H1 (cell line): ENCODE data around the gene MYL2. TPM values are rescaled to one million over a fixed set of nuclear protein-coding genes. Genes with fewer than 3 reads are reported as not detected.
A peak's percentile ranks its signal among the peaks of the same experiment; 100 is the strongest.

ENCODE experiments used
- CTCF ChIA-PET: fragments of 300-600 bp; sonication (Branson Sonifier 250); formaldehyde crosslinking; loops from one replicate; lab custom pipeline; 2021; ENCODE audit not compliant: partially characterized antibody; lab: Charles Lee
- POLR2A ChIA-PET: fragments of 300-600 bp; sonication (Branson Sonifier 250); formaldehyde crosslinking; loops from one replicate; lab custom pipeline; 2021; ENCODE audit warnings: inconsistent platforms; ENCODE audit not compliant: partially characterized antibody; lab: Charles Lee
- DNase-seq, 2 experiments: peaks; one replicate each; pipeline versions ENCODE4 v3.0.0 to v3.0.0-alpha.2; 2010 to 2022; ENCODE audit warnings: low spot score in 2 of 2, low read depth in 1 of 2, mixed read lengths in 1 of 2
- FAIRE-seq: peaks from 2 replicates; lab custom pipeline; 2011; peaks lifted over from hg19 to GRCh38; lab: Jason Lieb, UNC
- H2AFZ ChIP-seq: 2 replicates; pipeline ENCODE4 v1.8.1; 2012; ENCODE audit warnings: low read length, inconsistent platforms
- H2AK5ac ChIP-seq: 2 replicates; pipeline ENCODE4 v1.6.1; 2013; ENCODE audit warnings: low read depth, low read length
- H2BK120ac ChIP-seq: replicated peaks from 2 replicates; pipeline ENCODE3; 2013; ENCODE audit warnings: low read depth, low read length, inconsistent platforms
- H2BK12ac ChIP-seq: 2 replicates; pipeline ENCODE4 v1.6.1; 2013; ENCODE audit warnings: low read depth, low read length
- H2BK15ac ChIP-seq: 2 replicates; pipeline ENCODE4 v1.6.1; 2013; ENCODE audit warnings: low read length
- H2BK20ac ChIP-seq: 2 replicates; pipeline ENCODE4 v1.6.1; 2013; ENCODE audit warnings: low read length
- H2BK5ac ChIP-seq: 2 replicates; pipeline ENCODE4 v1.6.1; 2013; ENCODE audit warnings: low read depth, low read length
- H3K14ac ChIP-seq: 2 replicates; pipeline ENCODE4 v1.6.1; 2013; ENCODE audit warnings: inconsistent platforms; ENCODE audit not compliant: insufficient read length
- H3K18ac ChIP-seq: 2 replicates; pipeline ENCODE4 v1.6.1; 2013; ENCODE audit warnings: low read length; ENCODE audit errors: extremely low read depth
- H3K23ac ChIP-seq: 2 replicates; pipeline ENCODE4 v1.6.1; 2013; ENCODE audit warnings: inconsistent platforms; ENCODE audit not compliant: insufficient read length
- H3K23me2 ChIP-seq: 2 replicates; pipeline ENCODE4 v1.6.1; 2013; ENCODE audit warnings: low read depth, low read length
- H3K27ac ChIP-seq: 2 replicates; pipeline ENCODE4 v1.6.1; 2011; ENCODE audit warnings: low read depth, low read length, inconsistent platforms
- H3K27me3 ChIP-seq, 4 experiments: replicated peaks in 1 of 4; 1 replicate in 1 of 4; 2 replicates in 3 of 4; pipeline versions ENCODE4 v1.6.1 to v1.8.1; 2011 to 2013; ENCODE audit warnings: low read length in 3 of 4, mild to moderate bottlenecking in 3 of 4, inconsistent platforms in 2 of 4, mixed read lengths in 2 of 4, moderate library complexity in 1 of 4; ENCODE audit not compliant: control insufficient read depth in 3 of 4, insufficient read depth in 3 of 4; ENCODE audit errors: extremely low read depth in 1 of 4
- H3K36me3 ChIP-seq, 4 experiments: 2 replicates each; pipeline versions ENCODE4 v1.6.1 to v1.8.1; 2011 to 2013; ENCODE audit warnings: mild to moderate bottlenecking in 4 of 4, low read length in 3 of 4, moderate library complexity in 2 of 4, control low read depth in 1 of 4, inconsistent platforms in 1 of 4; ENCODE audit not compliant: insufficient read depth in 4 of 4, control insufficient read depth in 2 of 4
- H3K4ac ChIP-seq: replicated peaks from 2 replicates; pipeline ENCODE3; 2013; ENCODE audit warnings: low read length, low read depth, mixed read lengths, inconsistent platforms; ENCODE audit not compliant: insufficient read length
- H3K4me1 ChIP-seq, 4 experiments: replicated peaks in 1 of 4; 1 replicate in 1 of 4; 2 replicates in 3 of 4; pipeline versions ENCODE4 v1.6.1 to v1.8.1; 2011 to 2013; ENCODE audit warnings: low read length in 3 of 4, inconsistent platforms in 2 of 4, mixed read lengths in 1 of 4; ENCODE audit not compliant: insufficient read depth in 4 of 4, control insufficient read depth in 3 of 4
- H3K4me2 ChIP-seq, 2 experiments: 2 replicates each; pipeline versions ENCODE4 v1.6.1 to v1.8.1; 2011 to 2013; ENCODE audit warnings: low read depth in 2 of 2, low read length in 2 of 2, control low read depth in 1 of 2, inconsistent platforms in 1 of 2, mild to moderate bottlenecking in 1 of 2; ENCODE audit not compliant: insufficient read depth in 1 of 2
- H3K4me3 ChIP-seq, 4 experiments: fragments of 200-600, 300-600 bp in 1 of 4; sonication (generic), shearing (Covaris generic), sonication (Bioruptor Twin) in 1 of 4; 2 replicates each; pipeline versions ENCODE4 v1.5.1 to v1.8.1; 2011 to 2016; ENCODE audit warnings: low read length in 4 of 4, low read depth in 3 of 4, control low read depth in 2 of 4, inconsistent platforms in 2 of 4, mild to moderate bottlenecking in 2 of 4, mixed read lengths in 1 of 4, moderate library complexity in 1 of 4; ENCODE audit not compliant: insufficient read depth in 2 of 4; ENCODE audit errors: extremely low read depth in 1 of 4
- H3K56ac ChIP-seq: replicated peaks from 2 replicates; pipeline ENCODE3; 2013; ENCODE audit warnings: low read depth, mild to moderate bottlenecking, mixed read lengths, low read length, inconsistent platforms; ENCODE audit not compliant: insufficient read length
- H3K79me1 ChIP-seq: 2 replicates; pipeline ENCODE4 v1.6.1; 2013; ENCODE audit warnings: low read depth, low read length, control low read depth
- H3K79me2 ChIP-seq, 2 experiments: 2 replicates each; pipeline versions ENCODE4 v1.6.1 to v1.8.1; 2012 to 2013; ENCODE audit warnings: low read length in 2 of 2, mild to moderate bottlenecking in 2 of 2, inconsistent platforms in 1 of 2; ENCODE audit not compliant: insufficient read depth in 2 of 2, control insufficient read depth in 1 of 2
- H3K9ac ChIP-seq, 4 experiments: replicated peaks in 1 of 4; 1 replicate in 1 of 4; 2 replicates in 3 of 4; pipeline versions ENCODE4 v1.6.1 to v1.8.1; 2011 to 2013; ENCODE audit warnings: low read depth in 3 of 4, low read length in 3 of 4, control low read depth in 2 of 4, mild to moderate bottlenecking in 2 of 4, moderate library complexity in 2 of 4, inconsistent platforms in 1 of 4; ENCODE audit errors: extremely low read depth in 1 of 4
- H3K9me3 ChIP-seq, 2 experiments: 2 replicates each; pipeline versions ENCODE4 v1.6.1 to v1.8.1; 2012 to 2013; ENCODE audit warnings: mild to moderate bottlenecking in 2 of 2, moderate library complexity in 2 of 2, control low read depth in 1 of 2, inconsistent platforms in 1 of 2, low read depth in 1 of 2, low read length in 1 of 2, mixed read lengths in 1 of 2; ENCODE audit not compliant: insufficient read depth in 2 of 2
- H4K20me1 ChIP-seq, 2 experiments: replicated peaks in 1 of 2; 2 replicates each; pipeline versions ENCODE3 to v1.8.1; 2011 to 2013; ENCODE audit warnings: inconsistent platforms in 2 of 2, low read length in 2 of 2, mild to moderate bottlenecking in 1 of 2; ENCODE audit not compliant: insufficient read depth in 2 of 2, control insufficient read depth in 1 of 2
- H4K5ac ChIP-seq: 2 replicates; pipeline ENCODE4 v1.6.1; 2013; ENCODE audit warnings: low read length, low read depth, mixed read lengths, inconsistent platforms; ENCODE audit not compliant: insufficient read length
- H4K8ac ChIP-seq: 2 replicates; pipeline ENCODE4 v1.8.0; 2013; ENCODE audit warnings: mild to moderate bottlenecking, moderate library complexity, low read length, inconsistent platforms; ENCODE audit not compliant: insufficient read depth; ENCODE audit errors: extremely low read depth
- H4K91ac ChIP-seq: replicated peaks from 2 replicates; pipeline ENCODE3; 2013; ENCODE audit warnings: low read length, mixed read lengths, inconsistent platforms; ENCODE audit not compliant: insufficient read length
- E2F6 ChIP-seq: IDR thresholded peaks from 2 replicates; pipeline ENCODE4 v1.6.1; 2012; ENCODE audit warnings: inconsistent platforms
- POU5F1 ChIP-seq: IDR thresholded peaks from 2 replicates; pipeline ENCODE4 v1.6.1; 2011; ENCODE audit warnings: low read depth, mild to moderate bottlenecking, low read length, moderate library complexity
- SP1 ChIP-seq: IDR thresholded peaks from 2 replicates; pipeline ENCODE4 v1.6.1; 2011; ENCODE audit warnings: low read depth, low read length
- SP2 ChIP-seq: IDR thresholded peaks from 2 replicates; pipeline ENCODE4 v1.6.1; 2012; ENCODE audit warnings: mild to moderate bottlenecking, low read length, inconsistent platforms
- YY1 ChIP-seq: IDR thresholded peaks from 2 replicates; pipeline ENCODE4 v1.6.1; 2011; ENCODE audit warnings: low read depth, mild to moderate bottlenecking, low read length
- ZNF274 ChIP-seq: IDR thresholded peaks from 2 replicates; pipeline ENCODE4 v1.7.0; 2012; ENCODE audit warnings: low read length, borderline replicate concordance; ENCODE audit errors: extremely low read depth
- WGBS, 2 experiments: shearing (Covaris generic) in 1 of 2; methylation state at CpG; one replicate each; pipeline versions ENCODE4 v1.1.6 to v1.1.7; 2013 to 2015; ENCODE audit warnings: low lambda C conversion rate in 2 of 2, mixed read lengths in 2 of 2, inconsistent platforms in 1 of 2, low coverage in 1 of 2, missing lambda C conversion rate in 1 of 2; ENCODE audit not compliant: insufficient replicate concordance in 2 of 2, insufficient coverage in 1 of 2, insufficient read length in 1 of 2; ENCODE audit errors: extremely low coverage in 1 of 2, missing lambda C conversion rate in 1 of 2; 5-methylcytosine and 5-hydroxymethylcytosine counted together
- polyA plus RNA-seq, 7 experiments: library from polyadenylated mRNA; depleted of rRNA in 3 of 7; stranded (reverse) in 5 of 7; unstranded in 2 of 7; fragments of >200 nt in 5 of 7; fragments of 200-250 nt in 2 of 7; gene quantifications; 1 replicate in 5 of 7; 2 replicates in 1 of 7; 4 replicates in 1 of 7; pipeline versions ENCODE4 v1.2.1 to v1.2.3, GENCODE V29; 2011 to 2013; ENCODE audit warnings: missing spikeins in 2 of 7, mixed read lengths in 2 of 7
- total RNA-seq: library from RNA; stranded (reverse); fragmentation: NEBNext Ultra II Directional; extraction: Animal tissue kit (Norgen Biotek cat#: 25700); gene quantifications from 2 replicates; pipeline ENCODE4 v1.2.1, GENCODE V29; 2021

The MYL2 gene
- total and polyA plus RNA-seq, 2 of the 8 experiments (the other 6 are each of a cell fraction or from before 2014, with no cell fraction given) = not detected

GRCh38 chr12:110966081-110966760 lies 45.8 kb upstream of the MYL2 start:
- H3K4me2 ChIP-seq = no peak overlapping the region
- no peak overlapping the region for H2AK5ac ChIP-seq
- no peak overlapping the region for H2BK15ac ChIP-seq
- no peak overlapping the region for H3K9ac ChIP-seq
- no peak overlapping the region for H3K14ac ChIP-seq
- H3K4me3 ChIP-seq = no peak overlapping the region
- H3K4me1 ChIP-seq = no peaks in the 10 kb centered on the region
- no peaks in the 10 kb centered on the region for H3K9me3 ChIP-seq
- H2BK20ac ChIP-seq = peak overlapping the region; percentile 34; the same call in 1 of the 2 replicates
- no peaks in the 10 kb centered on the region for H4K20me1 ChIP-seq
- H3K18ac ChIP-seq = no peak overlapping the region
- H3K27me3 ChIP-seq = no peaks in the 10 kb centered on the region; a peak in 1 of 7 replicates
- 93% methylated on average over 23 of the region's 23 CpGs; no CpG with 5 or more reads in 1 of the 2 experiments for WGBS, 2 experiments
- H3K56ac ChIP-seq = no peak overlapping the region
- H2AFZ ChIP-seq = no peak overlapping the region
- no peaks in the 10 kb centered on the region for H3K23me2 ChIP-seq
- H2BK12ac ChIP-seq = no peak overlapping the region; the same call in 1 of the 2 replicates
- no peak overlapping the region for H2BK120ac ChIP-seq
- no peak overlapping the region for H3K23ac ChIP-seq
- CTCF ChIA-PET = interaction anchor here (0.6 to 2.4 kb wide), 5 partner anchors 10 to 332 kb away, joined by 3 to 8 read pairs (median 3); no protein-coding TSS in a partner anchor
- H3K79me2 ChIP-seq = no peaks in the 10 kb centered on the region
- H4K8ac ChIP-seq = no peak overlapping the region
- H2BK5ac ChIP-seq = no peak overlapping the region
- H3K36me3 ChIP-seq = no peaks in the 10 kb centered on the region
- DNase-seq = no peak
- H4K91ac ChIP-seq = no peak overlapping the region
- no peak for FAIRE-seq
- H3K27ac ChIP-seq = no peak overlapping the region
- no peak overlapping the region for H3K4ac ChIP-seq
- no peak overlapping the region for H4K5ac ChIP-seq
- no peaks in the 10 kb centered on the region for H3K79me1 ChIP-seq
- POLR2A ChIA-PET = interaction anchor here (1.1 kb wide), 1 partner anchor 30 kb away, joined by 3 read pairs; no protein-coding TSS in a partner anchor
- TF ChIP-seq SP2 = no peak
- TF ChIP-seq SP1 = no peak
- TF ChIP-seq E2F6 = no peak
- no peak for TF ChIP-seq ZNF274
- no peak for TF ChIP-seq YY1
- no peak for TF ChIP-seq POU5F1
